DOHH2 (cell line): ENCODE results near the gene PBX4.

ENCODE experiments used
- H3F3A ChIP-seq: fragments of 200-600 bp; sonication (generic), shearing (Covaris generic); 2 replicates; pipeline ENCODE4 v1.6.0; 2016; ENCODE audit warnings: antibody characterized with exemption, mild to moderate bottlenecking; ENCODE audit not compliant: control insufficient read depth, insufficient read depth
- H3K27ac ChIP-seq: fragments of 200-600 bp; sonication (generic); 2 replicates; pipeline ENCODE4 v1.5.1; 2014; ENCODE audit warnings: low read depth, mild to moderate bottlenecking, low read length, moderate library complexity
- H3K27me3 ChIP-seq: fragments of 200-600 bp; sonication (generic); 2 replicates; pipeline ENCODE4 v1.6.1; 2014; ENCODE audit warnings: mild to moderate bottlenecking, low read length, mixed read lengths; ENCODE audit not compliant: control insufficient read depth
- H3K36me3 ChIP-seq: fragments of 200-600 bp; sonication (generic); 2 replicates; pipeline ENCODE4 v1.6.1; 2014; ENCODE audit warnings: mild to moderate bottlenecking, low read length, moderate library complexity, mixed read lengths; ENCODE audit not compliant: control insufficient read depth
- H3K4me1 ChIP-seq: fragments of 200-600 bp; sonication (generic); 2 replicates; pipeline ENCODE4 v1.6.1; 2014; ENCODE audit warnings: mild to moderate bottlenecking, low read length, mixed read lengths; ENCODE audit not compliant: control insufficient read depth
- H3K4me2 ChIP-seq: fragments of 200-600 bp; sonication (generic); 2 replicates; pipeline ENCODE4 v1.6.0; 2014; ENCODE audit warnings: mild to moderate bottlenecking, low read length, moderate library complexity
- H3K4me3 ChIP-seq: fragments of 200-600 bp; sonication (generic); 2 replicates; pipeline ENCODE4 v1.5.1; 2014; ENCODE audit warnings: mild to moderate bottlenecking, low read length, mixed read lengths
- H3K79me2 ChIP-seq: fragments of 200-600 bp; sonication (generic); 2 replicates; pipeline ENCODE4 v1.6.1; 2014; ENCODE audit warnings: mild to moderate bottlenecking, low read length, mixed read lengths; ENCODE audit not compliant: control insufficient read depth
- H3K9me2 ChIP-seq: fragments of 200-600 bp; sonication (generic); replicated peaks from 2 replicates; pipeline ENCODE4 v1.6.1; 2014; ENCODE audit warnings: mild to moderate bottlenecking, low read length, mixed read lengths; ENCODE audit not compliant: control insufficient read depth
- H3K9me3 ChIP-seq: fragments of 200-600 bp; sonication (generic); 2 replicates; pipeline ENCODE4 v1.6.1; 2014; ENCODE audit warnings: antibody characterized with exemption, low read length, mixed read lengths; ENCODE audit not compliant: control insufficient read depth, insufficient read depth
- H4K20me1 ChIP-seq: fragments of 200-600 bp; sonication (generic); 2 replicates; pipeline ENCODE4 v1.6.0; 2014; ENCODE audit warnings: low read depth, mild to moderate bottlenecking, antibody characterized with exemption, low read length, moderate library complexity; ENCODE audit not compliant: control insufficient read depth, insufficient read depth
- EZH2phosphoT487 ChIP-seq: fragments of 200-600 bp; sonication (generic); IDR thresholded peaks from 2 replicates; pipeline ENCODE4 v1.6.1; 2017; ENCODE audit warnings: borderline replicate concordance, mild to moderate bottlenecking, antibody characterized with exemption, low read length, moderate library complexity, mixed read lengths
- TF ChIP-seq, protein P1 (sequence below): fragments of 200-600 bp; sonication (generic); IDR thresholded peaks from one replicate; pipeline ENCODE4 v1.5.1; 2014; ENCODE audit warnings: antibody characterized with exemption, mild to moderate bottlenecking, low read depth, low read length; ENCODE audit not compliant: poor library complexity, severe bottlenecking

Gene PBX4

DNA sequence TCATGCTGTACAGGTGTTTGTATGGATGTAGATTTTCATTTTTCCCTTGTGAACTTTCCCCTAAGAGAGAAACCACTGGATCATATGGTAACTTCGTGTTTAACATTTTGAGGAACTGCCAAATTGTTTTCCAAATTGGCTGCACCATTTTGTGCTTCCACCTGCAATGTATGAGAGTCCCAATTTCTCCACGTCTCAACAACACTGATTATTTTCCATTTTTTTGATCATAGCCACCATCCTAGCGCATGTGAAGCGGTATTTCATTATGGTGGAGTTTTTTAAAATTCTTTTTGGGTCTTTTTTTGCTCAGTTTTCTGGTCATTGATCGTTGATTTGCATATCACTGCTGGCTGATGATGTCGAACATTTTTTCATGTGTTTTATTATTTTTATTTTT, 97.5 kb downstream of the PBX4 start:
- no peak for TF ChIP-seq EZH2phosphoT487
- TF ChIP-seq, protein P1, sequence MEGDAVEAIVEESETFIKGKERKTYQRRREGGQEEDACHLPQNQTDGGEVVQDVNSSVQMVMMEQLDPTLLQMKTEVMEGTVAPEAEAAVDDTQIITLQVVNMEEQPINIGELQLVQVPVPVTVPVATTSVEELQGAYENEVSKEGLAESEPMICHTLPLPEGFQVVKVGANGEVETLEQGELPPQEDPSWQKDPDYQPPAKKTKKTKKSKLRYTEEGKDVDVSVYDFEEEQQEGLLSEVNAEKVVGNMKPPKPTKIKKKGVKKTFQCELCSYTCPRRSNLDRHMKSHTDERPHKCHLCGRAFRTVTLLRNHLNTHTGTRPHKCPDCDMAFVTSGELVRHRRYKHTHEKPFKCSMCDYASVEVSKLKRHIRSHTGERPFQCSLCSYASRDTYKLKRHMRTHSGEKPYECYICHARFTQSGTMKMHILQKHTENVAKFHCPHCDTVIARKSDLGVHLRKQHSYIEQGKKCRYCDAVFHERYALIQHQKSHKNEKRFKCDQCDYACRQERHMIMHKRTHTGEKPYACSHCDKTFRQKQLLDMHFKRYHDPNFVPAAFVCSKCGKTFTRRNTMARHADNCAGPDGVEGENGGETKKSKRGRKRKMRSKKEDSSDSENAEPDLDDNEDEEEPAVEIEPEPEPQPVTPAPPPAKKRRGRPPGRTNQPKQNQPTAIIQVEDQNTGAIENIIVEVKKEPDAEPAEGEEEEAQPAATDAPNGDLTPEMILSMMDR: no peak
- Histone ChIP-seq H3F3A (peaks cover 5% of the 10 kb centered on the region), H4K20me1 (no peaks in the 10 kb centered on the region), H3K4me3 (no peak overlapping the region), H3K4me1 (peaks cover 62% of the 10 kb centered on the region), H3K27ac (no peak overlapping the region), H3K4me2 (no peak overlapping the region), H3K27me3 (no peaks in the 10 kb centered on the region), H3K9me2 (no peaks in the 10 kb centered on the region), H3K9me3 (no peaks in the 10 kb centered on the region), H3K36me3 (peaks cover 59% of the 10 kb centered on the region), H3K79me2 (peaks cover 100% of the 10 kb centered on the region)

DNA sequence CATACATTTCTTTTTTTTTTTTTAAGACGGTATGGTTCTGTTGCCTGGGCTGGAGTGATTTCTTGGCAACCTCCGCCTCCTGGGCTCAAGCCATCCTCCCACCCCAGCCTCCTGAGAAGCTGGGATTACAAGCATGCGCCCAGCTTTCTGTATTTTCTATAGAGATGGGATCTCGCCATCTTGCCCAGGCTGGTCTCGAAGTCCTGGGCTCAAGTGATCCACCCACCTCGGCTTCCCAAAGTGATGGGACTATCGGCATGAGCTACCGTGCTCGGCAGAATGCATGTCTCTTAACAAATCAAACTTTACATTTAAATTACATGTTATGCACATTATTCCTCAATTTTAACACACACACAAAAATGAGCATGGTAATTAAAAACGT, 101.3 kb downstream of the PBX4 start:
- H3K9me2 ChIP-seq: no peaks in the 10 kb centered on the region
- peak overlapping the region; percentile 90 for H3K4me3 ChIP-seq
- H3K27ac ChIP-seq: no peak overlapping the region

DNA sequence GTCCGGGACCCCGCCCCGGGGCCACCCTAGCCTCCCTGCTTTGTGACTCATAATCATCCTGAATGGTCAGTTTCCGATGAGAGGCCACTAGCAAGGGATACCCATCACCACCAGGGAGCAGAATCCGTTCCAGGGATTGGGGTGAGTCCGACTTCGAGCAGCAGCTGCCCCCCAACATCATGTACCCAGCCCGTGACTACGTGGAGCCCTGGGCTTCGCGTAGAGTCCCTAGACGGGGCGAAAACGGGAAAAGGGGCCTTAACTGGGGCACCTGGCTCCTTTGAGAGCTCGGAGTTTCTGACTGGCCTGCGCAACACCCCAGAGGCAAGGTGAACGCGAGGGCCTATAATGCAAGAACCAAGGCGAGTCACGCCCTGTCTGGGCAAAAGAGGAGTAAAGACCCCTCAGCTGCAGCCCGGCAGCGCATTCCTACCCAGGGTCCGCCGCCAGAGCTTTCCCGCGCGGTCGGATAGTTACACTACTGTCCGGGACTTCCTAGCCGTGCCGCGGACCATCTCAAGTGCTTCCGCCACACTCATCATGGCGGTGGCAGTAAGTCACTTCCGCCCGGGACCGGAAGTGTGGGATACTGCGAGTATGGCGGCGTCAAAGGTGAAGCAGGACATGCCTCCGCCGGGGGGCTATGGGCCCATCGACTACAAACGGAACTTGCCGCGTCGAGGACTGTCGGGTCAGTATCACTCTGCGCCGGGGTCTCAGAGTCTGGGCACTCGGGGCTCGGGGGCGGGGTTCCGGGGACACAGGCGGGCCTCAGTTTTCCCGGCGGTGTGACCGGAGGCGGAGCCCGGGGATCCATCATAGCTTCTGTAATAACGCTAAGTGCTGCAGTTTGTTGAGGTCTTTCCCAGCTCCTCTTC, 102.6 kb downstream of the PBX4 start, which contains the start of gene NDUFA13:
Gene NDUFA13, plus strand, starts transcription at position 584 of the 878 bp plus-strand sequence. Its CDS starts 14 bp downstream, at position 598.
- H3K27ac ChIP-seq: peak within 1 kb of the TSS; percentile 36
- peaks cover 26% of the 10 kb centered on the region for H3K36me3 ChIP-seq
- H3K9me3 ChIP-seq: no peaks in the 10 kb centered on the region

More for the DNA sequence above, 101.3 kb downstream of the PBX4 start:
- Histone ChIP-seq H3K4me1 (peaks cover 31% of the 10 kb centered on the region), H3K27me3 (no peaks in the 10 kb centered on the region), H3K79me2 (peaks cover 70% of the 10 kb centered on the region), H3F3A (no peaks in the 10 kb centered on the region; the same call in 1 of the 2 replicates), H3K4me2 (peak overlapping the region; percentile 91), H3K36me3 (peaks cover 28% of the 10 kb centered on the region), H3K9me3 (no peaks in the 10 kb centered on the region), H4K20me1 (no peaks in the 10 kb centered on the region)
- TF ChIP-seq, protein P1: no peak
- no peak for TF ChIP-seq EZH2phosphoT487

More for the DNA sequence above, 102.6 kb downstream of the PBX4 start, which contains the start of gene NDUFA13:
- Histone ChIP-seq H3K79me2 (peaks cover 56% of the 10 kb centered on the region), H3K9me2 (no peaks in the 10 kb centered on the region), H3F3A (peaks cover 5% of the 10 kb centered on the region; the same call in 1 of the 2 replicates), H3K27me3 (no peaks in the 10 kb centered on the region), H3K4me1 (peaks cover 29% of the 10 kb centered on the region), H3K4me2 (peak within 1 kb of the TSS; percentile 91), H3K4me3 (peak within 1 kb of the TSS; percentile 90), H4K20me1 (no peaks in the 10 kb centered on the region)
- no peak for TF ChIP-seq EZH2phosphoT487
- TF ChIP-seq, protein P1: no peak
